GM12878 (cell line): ENCODE data around the gene SCARB1.

Experiments used
- CHD1 ChIP-seq: IDR thresholded peaks from 2 replicates; pipeline ENCODE4 v1.6.1; 2012; ENCODE audit warnings: low read depth, low read length, improper control_type of control experiment
- CREB1 ChIP-seq: IDR thresholded peaks from 2 replicates; pipeline ENCODE4 v1.6.1; 2012; ENCODE audit warnings: low read depth, mild to moderate bottlenecking, inconsistent platforms
- FOXM1 ChIP-seq: IDR thresholded peaks from 2 replicates; pipeline ENCODE4 v1.6.1; 2012; ENCODE audit warnings: low read depth, mild to moderate bottlenecking, inconsistent platforms, low read length, moderate library complexity
- IKZF2 ChIP-seq, 2 experiments: fragments of 450-650 bp; IDR thresholded peaks; 2 replicates each; pipeline ENCODE4 v1.6.1; 2017; ENCODE audit warnings: mild to moderate bottlenecking in 2 of 2, moderate library complexity in 2 of 2
- KDM1A ChIP-seq: fragments of 200-600 bp; sonication (generic); IDR thresholded peaks from 2 replicates; pipeline ENCODE4 v1.6.1; 2016; ENCODE audit warnings: borderline replicate concordance
- POU2F2 ChIP-seq: IDR thresholded peaks from 3 replicates; pipeline ENCODE4 v1.6.1; 2011; ENCODE audit warnings: low read depth, mild to moderate bottlenecking, low read length, borderline replicate concordance
- RFX5 ChIP-seq: IDR thresholded peaks from 2 replicates; pipeline ENCODE4 v1.6.1; 2011; ENCODE audit warnings: low read depth, low read length, improper control_type of control experiment
- ZSCAN29 ChIP-seq: fragments of 450-650 bp; IDR thresholded peaks from 2 replicates; pipeline ENCODE4 v1.6.1; 2017; ENCODE audit warnings: mild to moderate bottlenecking, moderate library complexity
- TF ChIP-seq, protein P1 (sequence below), 3 experiments: IDR thresholded peaks in 2 of 3; conservative IDR thresholded peaks in 1 of 3; 2 replicates each; pipeline ENCODE4 v1.5.1; 2011; ENCODE audit warnings: low read depth in 3 of 3, low read length in 3 of 3, mild to moderate bottlenecking in 3 of 3, control low read depth in 2 of 3, moderate library complexity in 2 of 3, inconsistent platforms in 1 of 3, mixed read lengths in 1 of 3; ENCODE audit not compliant: control insufficient read depth in 2 of 3, insufficient read depth in 1 of 3; ENCODE audit errors: extremely low read depth in 1 of 3

DNA sequence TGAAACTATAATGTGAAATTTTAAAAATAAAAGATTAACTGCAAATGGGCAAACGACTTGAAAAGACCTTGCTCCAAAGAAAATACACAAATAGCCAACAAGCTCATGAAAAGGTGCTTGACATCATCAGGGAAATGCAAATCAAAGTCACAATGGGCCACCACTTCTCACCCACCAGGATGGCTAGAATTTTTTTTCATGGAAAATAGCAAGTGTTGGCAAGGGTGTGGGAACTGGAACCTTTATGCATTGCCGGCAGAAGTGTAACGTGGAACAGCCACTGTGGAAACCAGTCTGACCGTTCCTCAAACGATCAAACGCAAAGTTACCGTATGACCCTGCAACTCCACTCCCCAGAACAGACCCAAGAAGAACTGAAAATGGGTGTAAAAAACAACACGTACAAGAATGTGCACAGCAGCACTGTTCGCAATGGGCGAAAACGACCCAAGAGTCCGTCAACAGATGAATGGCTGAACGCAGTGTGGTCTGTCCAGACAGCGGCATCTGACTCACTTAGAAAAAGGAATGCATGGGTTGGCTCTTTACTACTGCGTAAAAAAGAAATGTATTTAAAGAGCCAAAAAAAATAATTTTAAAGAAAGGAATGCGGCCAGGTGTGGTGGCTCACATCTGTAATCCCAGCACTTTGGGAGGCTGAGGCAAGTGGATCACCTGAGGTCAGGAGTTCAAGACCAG is 40.2 kb downstream of the SCARB1 start:
- TF ChIP-seq, protein P1, sequence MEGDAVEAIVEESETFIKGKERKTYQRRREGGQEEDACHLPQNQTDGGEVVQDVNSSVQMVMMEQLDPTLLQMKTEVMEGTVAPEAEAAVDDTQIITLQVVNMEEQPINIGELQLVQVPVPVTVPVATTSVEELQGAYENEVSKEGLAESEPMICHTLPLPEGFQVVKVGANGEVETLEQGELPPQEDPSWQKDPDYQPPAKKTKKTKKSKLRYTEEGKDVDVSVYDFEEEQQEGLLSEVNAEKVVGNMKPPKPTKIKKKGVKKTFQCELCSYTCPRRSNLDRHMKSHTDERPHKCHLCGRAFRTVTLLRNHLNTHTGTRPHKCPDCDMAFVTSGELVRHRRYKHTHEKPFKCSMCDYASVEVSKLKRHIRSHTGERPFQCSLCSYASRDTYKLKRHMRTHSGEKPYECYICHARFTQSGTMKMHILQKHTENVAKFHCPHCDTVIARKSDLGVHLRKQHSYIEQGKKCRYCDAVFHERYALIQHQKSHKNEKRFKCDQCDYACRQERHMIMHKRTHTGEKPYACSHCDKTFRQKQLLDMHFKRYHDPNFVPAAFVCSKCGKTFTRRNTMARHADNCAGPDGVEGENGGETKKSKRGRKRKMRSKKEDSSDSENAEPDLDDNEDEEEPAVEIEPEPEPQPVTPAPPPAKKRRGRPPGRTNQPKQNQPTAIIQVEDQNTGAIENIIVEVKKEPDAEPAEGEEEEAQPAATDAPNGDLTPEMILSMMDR (IDR thresholded peaks at IDR 0.05 in 2 of 3, conservative IDR thresholded peaks at IDR 0.05 in 1 of 3; ENCODE audit: control insufficient read depth in 2 of 3, extremely low read depth in 1 of 3, insufficient read depth in 1 of 3, low read depth in 3 of 3, low read length in 3 of 3), result no peak
- TF ChIP-seq KDM1A (no peak), CHD1 (no peak), ZSCAN29 (no peak), RFX5 (no peak), POU2F2 (no peak), FOXM1 (no peak), IKZF2 (IDR thresholded peaks at IDR 0.05) (no peak), CREB1 (no peak)
